Amniotic epithelial cell (primary cell): ENCODE data around the gene IGSF3.

Experiments
- DNase-seq: peaks from one replicate; pipeline ENCODE4 v3.0.0-alpha.2; 2010; ENCODE audit warnings: low read depth

The IGSF3 gene

DNA sequence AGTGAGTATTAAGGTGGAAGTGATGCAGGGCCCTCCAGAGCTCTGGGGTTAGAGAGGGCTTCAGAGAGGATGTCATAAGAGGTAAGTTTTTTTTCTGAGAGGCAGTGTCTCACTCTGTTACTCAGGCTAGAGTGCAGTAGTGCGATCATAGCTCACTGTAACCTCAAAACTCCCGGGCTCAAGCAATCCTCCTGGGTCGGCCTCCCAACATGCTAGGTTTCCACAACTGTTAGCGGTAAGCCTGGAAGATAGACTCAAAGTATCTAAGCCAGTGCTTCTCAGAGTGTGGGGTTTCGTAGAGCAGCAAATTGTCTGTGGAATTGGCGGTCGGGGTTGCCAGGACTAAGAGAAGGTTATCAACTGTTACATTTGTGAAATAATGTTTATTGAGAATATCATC lies 18.6 kb upstream of the IGSF3 start:
- no peak for DNase-seq

DNA sequence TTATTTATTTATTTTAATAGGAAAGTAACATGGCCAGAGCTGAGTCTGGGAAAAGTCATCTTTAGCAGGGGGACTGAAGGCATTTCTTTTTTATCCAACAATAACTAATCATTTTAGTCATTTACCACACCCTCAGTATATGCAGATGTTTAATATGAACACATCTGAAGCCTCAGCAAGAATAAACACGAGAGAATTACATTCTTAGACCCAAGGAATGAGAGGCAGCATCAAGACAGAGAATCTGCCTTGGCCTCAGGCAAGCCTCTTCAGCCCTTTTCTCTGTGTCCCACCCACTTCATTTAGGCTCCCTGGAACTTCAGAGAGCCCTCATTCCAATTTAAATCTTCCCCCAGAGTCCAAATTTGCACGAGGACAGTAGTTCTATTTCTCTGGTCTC lies 17.0 kb upstream of the IGSF3 start:
- no peak for DNase-seq

DNA sequence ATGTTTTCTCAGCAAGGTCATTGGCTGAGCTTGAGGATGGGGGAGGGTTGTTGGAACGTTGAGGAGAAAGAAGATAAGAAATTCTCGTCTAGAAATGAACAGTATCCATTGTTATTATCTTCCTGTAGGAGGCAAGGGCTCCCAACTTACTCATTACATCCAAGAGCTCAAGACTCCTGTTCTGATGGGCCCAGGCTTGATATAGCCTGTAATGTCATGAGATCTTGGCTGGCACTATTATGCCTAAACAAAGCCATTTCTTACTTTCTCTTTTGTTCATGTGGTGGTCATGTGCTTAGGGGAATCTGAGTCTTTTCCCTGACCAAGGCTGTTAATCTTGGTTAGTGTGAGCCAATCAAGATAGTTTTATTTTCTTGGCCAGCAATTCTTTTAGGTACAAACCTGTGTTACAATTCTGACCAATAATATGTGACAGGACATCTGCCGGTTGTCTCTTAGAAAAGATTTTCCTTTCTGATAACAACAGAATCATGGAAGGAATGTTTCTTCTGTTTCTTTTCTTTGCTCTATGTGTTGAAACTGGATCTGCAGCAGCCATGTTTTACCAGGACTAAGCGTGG lies 15.2 kb upstream of the IGSF3 start:
- no peak for DNase-seq

DNA sequence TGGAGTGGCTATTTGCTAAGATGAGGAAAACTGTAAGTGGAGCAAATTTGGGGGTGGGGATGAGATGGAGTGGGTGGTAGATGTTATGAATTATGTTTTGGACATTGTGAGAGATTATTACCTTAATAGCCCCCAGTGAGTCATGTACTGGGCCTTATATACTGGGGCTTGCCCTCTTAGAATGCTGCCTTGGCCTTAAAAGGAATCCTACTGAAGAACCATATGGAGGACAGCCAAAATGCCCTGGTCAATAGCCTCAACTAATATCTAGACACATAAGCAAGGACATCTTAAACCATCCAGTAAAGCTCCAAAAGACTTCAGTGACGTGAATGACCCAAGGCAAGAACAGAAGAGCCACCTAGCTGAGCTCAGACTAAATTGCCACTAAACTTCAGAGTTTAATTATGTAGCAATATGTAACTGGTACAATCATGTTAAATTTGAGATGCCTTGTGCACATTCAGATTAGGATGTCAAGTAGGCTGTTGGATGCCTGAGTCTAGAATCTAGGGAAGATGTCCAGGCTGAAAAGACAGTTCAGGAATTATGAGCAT lies 13.9 kb upstream of the IGSF3 start:
- DNase-seq: no peak

DNA sequence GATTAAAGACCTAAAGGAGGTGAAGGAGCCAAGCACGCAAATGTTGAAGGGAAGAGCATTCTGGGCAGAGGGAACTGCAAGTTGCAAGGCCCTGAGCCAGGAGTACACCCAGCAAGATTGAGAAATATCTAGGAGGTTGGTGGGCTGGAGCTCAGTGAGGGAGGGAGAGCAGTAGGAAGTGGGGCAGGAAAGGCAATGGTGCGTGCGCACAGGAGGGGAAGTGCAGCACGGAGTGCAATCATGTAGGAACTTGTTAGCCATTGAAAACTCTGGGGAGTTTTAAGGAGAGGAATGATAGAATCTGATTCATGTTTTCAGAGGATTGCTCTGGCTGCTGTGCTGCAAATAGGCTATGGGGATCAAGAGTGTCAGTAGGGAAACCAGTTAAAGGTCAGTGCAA lies 13.2 kb upstream of the IGSF3 start:
- DNase-seq: no peak

DNA sequence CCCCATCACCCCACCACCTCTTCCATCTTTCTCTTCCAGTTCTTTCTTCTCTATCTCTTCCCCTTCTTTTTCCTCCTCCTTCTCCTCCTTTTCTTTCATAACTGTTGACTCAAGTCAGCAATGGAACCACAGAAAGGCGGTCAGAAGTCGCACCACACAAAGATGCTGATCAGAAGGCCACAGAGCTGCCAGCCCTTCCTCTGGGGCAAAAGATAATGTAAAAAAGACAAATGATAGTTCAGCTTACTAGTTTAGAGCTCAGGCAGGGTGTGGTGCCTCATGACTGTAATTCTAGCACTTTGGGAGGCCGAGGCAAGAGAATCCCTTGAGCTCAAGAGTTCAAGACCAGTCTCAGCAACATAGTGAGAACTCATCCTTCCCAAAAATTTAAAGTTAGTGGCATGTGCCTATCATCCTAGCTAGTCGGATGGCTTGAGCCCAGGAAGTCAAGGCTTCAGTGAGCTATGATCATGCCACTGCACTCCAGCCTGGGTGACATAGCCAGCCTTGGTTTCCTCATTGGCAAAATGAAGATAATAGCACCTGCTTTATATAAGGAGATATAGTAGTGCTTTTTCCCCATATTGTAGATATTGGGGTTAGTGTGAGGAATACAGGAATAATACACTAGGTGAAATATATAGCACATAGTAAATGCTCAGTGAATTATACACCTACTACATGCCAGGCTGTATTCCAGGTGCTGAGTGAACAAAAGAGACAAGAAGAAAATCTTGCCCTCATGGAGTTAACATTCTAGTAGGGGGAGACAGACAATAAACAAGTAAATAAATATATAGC lies 12.5 kb upstream of the IGSF3 start:
- no peak for DNase-seq

DNA sequence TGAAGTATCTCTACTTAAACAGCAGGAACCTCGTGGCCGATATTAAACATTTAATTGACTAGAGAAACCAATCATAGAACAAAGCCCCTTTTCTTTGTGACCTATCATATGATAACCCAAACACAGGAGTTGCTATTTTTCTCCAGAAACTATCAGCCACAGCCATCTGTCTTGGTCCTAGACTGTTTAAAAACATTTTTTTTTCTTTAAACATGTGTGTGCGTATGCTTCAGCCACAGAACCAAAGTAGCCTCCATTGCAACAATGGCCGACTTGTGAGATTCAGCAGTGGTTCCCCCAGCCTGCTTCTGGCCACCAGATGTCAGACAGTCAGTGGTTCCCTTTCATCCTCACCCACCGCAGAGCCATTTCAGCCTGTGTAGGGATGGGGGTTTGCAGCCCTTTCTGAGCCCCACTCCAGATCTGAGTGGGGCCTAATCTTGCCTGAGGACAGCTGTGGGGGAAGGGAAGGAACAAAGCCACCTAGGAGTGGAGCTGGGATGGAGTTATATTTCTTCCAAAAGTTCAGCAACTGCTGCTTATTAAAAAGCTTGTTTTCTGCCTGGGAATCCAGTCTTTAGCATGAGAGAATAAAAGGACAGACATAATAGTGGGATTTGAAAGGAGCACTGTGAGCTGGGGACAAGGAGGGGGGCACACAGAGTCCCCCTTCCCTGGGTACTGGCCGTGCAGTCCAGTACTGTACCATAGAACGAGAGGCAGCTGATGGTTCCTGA lies 11.7 kb upstream of the IGSF3 start:
- DNase-seq: no peak

DNA sequence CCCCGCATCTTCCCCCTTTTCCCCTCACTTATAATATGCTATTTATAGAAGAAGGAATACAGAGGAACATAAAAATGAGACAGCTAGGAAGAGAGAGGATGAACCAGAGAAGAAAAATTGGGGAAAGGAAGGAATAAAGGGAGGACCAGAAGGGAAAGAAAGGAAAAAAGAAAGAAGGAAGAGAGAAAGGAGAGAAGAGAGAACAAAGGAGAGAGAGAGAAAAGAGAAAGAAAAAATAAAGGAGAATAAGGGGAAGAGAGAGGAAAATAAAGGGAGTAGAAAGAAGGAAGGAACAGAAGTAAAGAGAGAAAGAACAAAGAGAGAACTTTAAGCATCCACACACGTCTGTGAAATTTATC lies 11.2 kb upstream of the IGSF3 start:
- no peak for DNase-seq

DNA sequence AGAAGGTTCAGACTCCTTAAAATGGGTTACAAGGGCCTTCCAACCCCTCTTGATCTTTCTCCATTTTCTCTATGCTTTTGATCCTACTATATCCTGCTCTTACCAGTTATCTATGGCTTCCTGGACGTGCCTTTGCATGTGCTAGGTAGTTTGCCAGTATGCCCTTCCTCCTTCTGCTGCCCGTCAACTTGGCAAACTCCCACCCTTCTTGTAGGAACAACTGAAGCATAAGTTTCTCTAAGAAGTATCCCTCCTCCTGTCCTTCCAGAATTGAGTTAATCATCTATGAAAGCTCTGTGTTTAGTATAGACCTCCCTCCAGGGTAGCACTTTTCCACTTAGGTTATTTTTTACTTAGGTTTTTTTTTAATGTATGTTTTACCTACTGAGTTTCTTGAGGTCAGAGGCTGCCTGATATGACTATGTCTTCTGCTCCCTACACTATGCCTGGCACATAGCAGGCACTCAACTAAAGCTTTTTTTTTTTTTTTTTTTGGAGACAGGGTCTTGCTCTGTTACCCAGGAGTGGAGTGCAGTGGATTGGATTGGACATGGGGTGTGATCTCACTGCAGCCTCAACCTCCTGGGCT lies 10.0 kb upstream of the IGSF3 start:
- DNase-seq: no peak

DNA sequence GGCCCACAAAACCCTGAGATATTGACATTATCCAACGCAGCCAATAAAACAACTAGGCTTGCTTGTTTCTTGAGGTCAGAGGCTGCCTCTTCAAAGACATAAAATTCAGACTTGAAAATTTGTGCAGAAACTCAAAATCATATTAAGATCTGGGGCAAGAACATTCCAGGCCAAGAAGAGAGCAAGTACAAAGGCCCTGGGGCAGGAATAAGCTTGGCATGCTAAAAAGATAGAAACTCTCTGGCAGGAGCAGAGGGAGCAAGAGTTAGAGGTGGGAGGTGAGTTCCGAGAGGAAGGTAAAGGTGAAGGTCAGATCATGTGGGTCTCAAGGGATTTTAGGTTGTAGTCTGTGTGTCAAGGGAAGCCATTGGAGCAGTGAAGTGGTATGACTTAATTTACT lies 8.8 kb upstream of the IGSF3 start:
- no peak for DNase-seq

DNA sequence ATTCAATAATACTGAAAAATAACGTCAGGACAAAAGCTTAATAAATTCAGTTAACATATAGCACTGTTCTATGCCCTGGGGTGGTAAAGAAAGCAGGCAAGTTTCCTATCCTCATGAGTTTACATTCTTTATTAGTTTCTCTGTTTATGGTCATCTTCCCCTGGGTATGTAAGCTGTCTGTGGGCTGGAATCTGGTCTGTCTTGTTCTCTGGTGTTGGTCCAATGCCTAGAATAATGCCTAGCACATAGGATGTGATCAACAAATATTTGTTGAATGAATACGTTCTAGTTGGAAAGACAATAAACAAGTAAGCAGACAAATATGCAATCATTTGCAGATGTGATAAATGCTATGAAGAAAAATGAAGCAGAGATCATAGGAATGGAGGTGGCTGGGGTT lies 7.2 kb upstream of the IGSF3 start:
- DNase-seq: no peak

DNA sequence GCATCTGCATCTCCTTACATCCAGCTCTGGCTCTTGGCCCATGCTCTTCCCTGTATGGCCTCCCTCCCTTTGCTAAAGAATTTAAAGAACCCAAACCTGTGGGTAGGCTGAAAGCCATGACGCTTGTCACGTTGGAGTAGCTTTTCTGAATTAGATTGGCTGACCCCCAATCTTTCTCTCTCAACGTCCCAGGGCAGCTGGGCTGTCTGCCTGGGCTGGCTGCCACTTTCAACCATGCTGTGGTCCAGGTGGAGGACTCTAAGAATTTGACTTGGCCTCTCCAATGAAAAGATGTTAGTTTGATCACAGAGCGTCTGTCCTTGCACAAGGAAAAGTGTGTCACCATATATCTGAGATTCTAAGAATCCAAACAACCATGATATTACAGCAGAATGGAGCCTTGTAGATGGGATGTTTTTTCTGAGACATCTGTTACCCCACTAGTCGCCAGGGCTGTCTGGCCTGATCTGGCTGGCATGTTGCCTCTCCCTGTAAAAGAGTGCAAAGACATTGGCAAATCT lies 6.5 kb upstream of the IGSF3 start:
- no peak for DNase-seq

DNA sequence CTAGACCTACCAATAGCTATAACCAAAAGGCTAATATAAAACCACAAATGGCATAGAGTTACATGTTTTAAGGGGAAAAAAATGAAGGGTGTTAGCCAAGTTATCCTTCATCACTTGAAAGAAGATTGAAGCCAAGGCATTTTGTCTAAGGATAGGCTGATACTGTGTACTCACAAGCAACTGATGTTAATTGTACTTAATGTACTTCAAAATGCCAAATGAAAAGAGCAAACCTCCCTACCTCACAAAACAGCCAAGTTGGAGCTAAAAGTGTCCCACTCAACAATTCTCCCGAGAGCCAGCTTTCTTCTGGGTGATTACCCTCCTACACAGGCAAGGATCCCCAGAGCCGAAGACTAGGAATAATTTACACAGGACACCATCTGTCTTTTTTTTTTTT lies 4.4 kb upstream of the IGSF3 start:
- DNase-seq: no peak

DNA sequence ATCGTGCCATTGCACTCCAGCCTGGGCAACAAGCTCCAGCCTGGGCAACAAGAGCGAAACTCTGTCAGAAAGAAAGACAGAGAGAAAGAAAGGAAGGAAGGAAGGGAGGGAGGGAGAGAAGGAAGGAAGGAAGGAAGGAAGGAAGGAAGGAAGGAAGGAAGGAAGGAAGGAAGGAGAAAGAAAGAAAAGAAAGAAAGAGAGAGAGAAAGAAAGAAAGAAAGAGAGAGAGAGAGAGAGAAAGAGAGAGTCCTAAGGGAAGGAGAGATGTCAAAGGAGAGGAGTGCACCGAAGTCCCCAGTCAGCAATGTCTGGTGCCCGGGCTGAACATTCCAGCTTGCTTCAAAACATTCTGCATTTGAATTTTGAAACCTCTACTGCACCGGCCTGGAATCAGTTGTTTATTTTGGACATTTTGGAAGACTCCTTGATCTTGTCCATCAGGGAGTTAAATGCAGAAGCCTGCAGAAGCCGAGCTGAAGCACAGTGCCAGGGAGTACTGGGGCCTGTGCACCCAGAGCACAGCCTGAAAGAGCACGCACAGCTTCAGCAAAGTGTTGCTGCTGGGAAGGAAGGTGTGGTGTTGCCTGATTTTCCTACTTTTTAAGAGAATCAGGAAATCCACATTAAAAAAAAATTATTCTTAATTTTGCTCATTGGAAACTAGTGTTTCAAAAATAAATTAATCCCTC lies 3.7 kb upstream of the IGSF3 start:
- DNase-seq: no peak

DNA sequence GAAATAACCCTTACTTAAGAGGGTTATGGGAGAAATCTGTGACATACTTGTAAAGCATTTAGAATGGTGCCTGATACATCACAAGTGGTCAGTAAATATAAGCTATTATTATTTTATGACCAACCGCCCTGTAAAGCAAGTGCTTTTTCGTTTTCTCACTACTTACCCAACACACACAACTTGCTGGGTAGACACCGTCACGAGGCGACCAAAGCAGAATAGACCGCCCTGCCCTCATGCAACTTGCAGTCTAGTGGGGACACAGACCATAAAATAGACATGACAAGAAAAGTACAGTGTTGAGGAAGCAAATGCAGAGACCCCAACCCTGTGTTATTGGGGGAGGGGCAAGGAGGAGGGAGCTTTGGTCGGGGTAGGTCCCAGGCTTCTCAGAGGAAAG lies 744 bp upstream of the IGSF3 start:
- DNase-seq: no peak

DNA sequence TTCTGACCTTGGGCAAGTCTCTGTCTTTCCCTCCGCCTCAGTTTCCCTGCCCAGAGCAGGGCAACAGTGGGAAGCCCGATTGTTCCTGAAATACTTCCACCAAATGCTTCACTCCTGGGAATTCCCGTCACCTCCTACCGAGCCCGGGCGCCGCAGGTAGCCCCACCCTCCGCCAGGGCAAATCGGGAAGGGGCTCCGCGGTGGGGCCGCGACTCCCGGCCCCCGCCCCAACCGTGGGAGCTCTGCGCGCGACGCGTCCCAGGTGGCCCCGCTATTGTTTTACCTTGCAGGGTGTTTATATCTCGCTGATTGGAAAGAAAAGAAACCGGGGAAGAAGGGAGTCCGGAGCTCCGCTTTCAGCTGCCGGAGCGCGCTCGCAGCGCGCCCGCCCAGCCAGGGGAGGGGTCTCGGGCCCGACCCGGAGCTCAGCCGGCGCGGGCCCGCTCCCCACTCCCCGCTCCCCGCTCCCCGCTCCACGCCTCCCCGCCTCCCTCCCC lies 407 bp downstream of the IGSF3 start:
- no peak for DNase-seq

DNA sequence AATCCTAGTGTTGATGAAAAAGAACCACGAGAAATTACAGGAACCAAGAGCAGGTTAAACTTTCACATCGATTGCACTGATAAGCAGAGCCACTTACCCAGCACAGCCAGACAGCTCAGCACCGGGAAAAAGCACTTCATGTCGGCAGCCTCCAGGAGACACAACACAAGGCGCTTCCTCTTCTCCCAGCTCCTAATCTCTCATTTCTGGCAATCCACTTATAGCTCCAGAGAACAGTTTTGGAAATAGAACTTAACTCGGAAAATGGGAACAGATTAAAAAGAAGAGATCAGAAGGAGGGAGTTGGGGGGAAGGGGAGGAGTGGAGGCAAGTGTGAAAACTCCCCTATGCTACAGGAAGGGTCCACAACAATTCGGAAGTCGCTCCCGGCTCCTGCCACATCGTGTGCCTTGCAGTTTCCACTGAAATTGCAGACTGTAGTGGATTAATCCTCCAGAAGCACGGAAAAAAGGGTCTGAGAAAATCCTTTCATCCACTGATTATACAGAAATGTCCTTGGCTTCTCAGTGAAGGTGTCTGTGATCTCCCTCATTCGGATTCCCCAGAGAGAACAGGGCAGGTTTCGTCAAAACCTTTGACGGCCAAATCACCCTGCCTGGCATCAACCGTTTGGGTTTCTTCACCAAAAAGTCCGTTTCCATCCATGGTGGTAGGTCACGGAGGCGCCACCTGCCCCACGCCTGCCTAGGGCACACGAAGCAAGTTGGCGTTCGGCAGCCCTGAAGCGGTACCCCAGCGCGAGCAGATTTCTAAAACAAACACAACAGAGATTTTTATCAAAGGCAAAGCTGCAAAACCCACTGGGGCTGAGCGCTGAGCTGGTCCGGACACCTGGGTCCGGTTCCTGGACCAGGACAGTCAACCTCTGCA lies 1.1 kb downstream of the IGSF3 start:
- no peak for DNase-seq

DNA sequence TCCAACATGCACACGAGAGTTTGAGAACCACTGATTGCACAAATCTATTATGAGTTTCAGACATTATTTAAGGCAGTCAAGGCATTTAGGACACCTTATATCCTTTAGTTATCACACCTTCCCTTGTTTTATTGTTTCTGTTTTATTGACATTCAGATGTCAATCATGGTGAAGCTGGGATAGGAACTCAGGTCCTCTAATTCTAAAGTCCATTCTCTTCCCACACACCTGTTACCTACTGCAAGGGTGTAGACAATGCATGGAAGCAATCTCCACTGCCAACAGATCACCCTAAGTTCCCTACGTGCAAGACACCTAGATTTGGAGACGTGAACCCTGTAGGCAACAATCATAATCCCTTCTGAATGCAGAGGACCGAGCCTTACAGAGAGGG lies 2.6 kb downstream of the IGSF3 start:
- no peak for DNase-seq

DNA sequence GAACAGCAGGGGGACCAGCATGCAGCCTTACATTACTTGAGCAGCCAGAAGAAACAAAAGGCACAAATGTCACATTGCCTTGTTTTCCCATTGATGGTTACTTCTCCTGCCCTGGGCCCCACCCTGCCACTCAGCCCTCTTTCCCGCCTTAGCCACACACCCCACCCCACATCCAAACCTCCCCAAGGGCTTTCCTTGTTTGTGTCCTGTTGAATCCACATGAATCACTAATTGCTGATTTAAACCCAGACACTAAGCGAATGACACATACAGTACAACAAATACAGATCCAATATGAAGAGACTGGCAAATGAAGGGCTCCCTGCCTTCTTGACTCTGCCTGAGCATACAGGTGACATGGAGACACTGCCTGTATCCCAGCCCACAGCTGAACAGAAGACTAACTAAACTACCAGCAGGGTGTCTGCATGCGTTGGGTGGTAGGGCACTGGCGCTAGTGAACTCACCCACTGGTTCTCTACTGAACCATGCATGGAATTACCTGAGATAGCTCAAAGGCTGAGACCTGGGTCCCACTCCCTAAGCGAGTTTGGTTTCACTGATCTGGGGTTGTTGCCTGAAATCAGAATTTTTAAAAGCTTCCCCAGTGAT lies 3.1 kb downstream of the IGSF3 start:
- no peak for DNase-seq

DNA sequence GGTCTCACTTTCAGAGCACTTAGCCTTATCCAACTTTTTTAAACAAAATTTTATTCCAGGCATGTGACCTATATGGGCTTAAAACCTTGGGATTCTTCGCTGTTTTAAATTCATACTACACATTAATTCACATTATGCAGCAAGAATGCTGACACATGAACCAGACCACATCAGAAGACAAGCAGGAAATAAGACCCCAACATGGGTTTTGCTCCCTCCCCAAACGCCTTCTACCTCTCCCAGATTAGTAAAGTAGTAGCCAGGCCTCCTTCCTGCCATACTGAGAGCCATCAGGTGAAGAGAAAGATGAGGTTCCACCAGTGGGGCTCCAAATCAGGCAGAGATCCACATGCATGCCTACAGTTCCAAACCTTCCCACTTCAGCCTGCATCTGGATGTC lies 3.7 kb downstream of the IGSF3 start:
- no peak for DNase-seq
